ENCODE results near the gene GPX8. TPM values are rescaled to one million over a fixed set of nuclear protein-coding genes. Genes with fewer than 3 reads are reported as not detected.

GPX8 gene
- total RNA-seq, 1 donor from 2014 or later: 9.5 TPM

DNA sequence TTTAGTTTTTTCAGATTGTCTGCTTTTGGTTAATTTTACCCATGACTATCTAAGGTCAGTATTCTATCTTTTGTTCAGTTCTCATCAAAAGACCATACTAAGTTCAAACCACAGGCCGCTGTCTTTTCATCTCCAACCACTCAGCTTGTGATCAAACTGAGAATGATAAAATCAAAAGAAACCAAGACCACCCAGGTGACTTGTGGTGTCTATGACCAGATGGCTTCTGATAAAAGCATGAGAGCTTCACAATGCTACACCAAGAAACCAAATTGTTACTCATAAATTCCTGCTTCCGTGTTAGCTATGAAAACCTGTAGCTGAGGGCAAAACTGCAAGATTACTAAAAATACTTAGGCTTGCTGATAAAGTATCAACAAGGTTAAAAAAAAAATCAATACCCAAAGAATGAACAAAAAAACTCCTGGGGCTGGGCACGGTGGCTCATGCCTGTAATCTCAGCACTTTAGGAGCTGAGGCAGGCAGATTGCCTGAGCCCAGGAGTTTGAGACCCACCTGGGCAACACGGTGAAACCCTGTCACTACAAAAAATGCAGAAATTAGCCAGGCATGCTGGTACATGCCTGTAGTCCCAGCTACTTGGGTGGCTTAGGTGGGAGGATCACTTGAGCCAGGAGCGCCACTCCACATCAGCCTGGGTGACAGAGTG, 25.8 kb upstream of the GPX8 start:
- TF ChIP-seq CTCF (IDR thresholded peaks at IDR 0.05): no peak
- intact Hi-C loops (cut with DNase I): no loop called here
- Histone ChIP-seq H3K36me3 (no peaks in the 10 kb centered on the region), H3K4me3 (no peak overlapping the region), H3K27me3 (peaks cover 4% of the 10 kb centered on the region), H3K4me1 (no peaks in the 10 kb centered on the region), H3K27ac (no peak overlapping the region), H3K9me3 (no peaks in the 10 kb centered on the region)
- DNase-seq: no peak
- ATAC-seq: no peak

DNA sequence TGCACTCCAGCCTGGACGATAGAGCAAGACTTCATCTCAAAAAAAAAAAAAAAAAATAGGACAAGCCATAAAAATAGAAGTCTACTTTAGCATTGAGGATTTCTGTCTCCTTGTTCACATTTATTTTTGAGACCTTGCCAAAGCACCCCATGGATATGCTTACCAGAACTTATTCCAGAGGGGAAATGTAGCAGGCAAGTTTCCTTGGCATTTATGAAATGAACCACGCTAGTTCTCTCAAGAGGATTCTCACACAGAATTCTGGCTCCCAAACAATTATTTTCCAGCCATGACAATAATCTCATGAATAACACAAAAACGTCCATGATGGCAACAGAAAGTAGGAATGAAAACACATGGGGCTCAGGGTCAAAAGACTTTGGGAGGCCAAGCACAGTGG, 23.4 kb upstream of the GPX8 start:
- H3K4me3 ChIP-seq: no peak overlapping the region
- H3K4me1 ChIP-seq: no peaks in the 10 kb centered on the region
- no peak overlapping the region for H3K27ac ChIP-seq
- no peaks in the 10 kb centered on the region for H3K9me3 ChIP-seq
- no peak for DNase-seq
- no peak for ATAC-seq
- H3K27me3 ChIP-seq: peaks cover 4% of the 10 kb centered on the region
- intact Hi-C loops (cut with DNase I): no loop called here
- H3K36me3 ChIP-seq: no peaks in the 10 kb centered on the region
- TF ChIP-seq CTCF (IDR thresholded peaks at IDR 0.05): no peak

DNA sequence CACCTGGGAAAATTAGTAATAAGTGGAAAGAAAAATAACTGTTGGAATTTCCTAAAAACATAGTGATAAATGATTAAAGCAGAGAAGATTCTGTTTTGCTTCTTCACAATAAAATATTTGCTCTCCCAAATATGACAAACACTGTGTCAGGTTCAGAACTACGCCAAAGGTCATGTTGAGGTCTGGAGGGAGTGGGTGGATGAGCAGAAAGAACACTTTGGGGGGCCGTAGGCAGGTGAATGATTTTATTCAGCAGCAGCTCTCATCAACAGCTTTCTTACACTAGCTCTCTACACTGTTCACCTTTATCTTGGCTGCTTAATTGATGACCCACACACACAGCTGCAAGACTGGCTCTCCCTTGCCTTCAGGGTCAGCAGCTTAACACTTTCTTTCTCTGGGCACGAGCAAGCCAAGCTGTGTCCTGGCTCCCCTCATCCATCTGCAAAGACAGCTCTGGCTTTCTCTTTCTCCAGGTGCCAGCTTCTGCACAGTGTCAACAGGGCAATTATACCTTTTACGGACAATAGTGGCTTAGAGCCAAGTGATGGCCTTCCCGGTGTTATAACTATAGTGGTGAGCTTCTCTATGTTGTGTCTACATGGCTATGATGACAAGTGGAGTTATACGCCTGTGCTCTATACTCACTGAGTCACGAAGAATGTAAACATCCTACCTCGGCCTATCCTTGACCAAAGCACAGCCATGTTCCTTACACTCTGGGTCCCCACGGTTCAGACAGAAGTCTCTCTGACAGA, 18.9 kb upstream of the GPX8 start:
- Histone ChIP-seq H3K27ac (no peak overlapping the region), H3K36me3 (no peaks in the 10 kb centered on the region), H3K4me1 (no peaks in the 10 kb centered on the region), H3K27me3 (peaks cover 3% of the 10 kb centered on the region), H3K9me3 (no peaks in the 10 kb centered on the region), H3K4me3 (no peak overlapping the region)
- ATAC-seq (no peak), DNase-seq (no peak)
- no peak for TF ChIP-seq CTCF (IDR thresholded peaks at IDR 0.05)
- intact Hi-C loops (cut with DNase I): loop anchor here (10.0 kb wide), 1 partner anchor 236 kb away; no protein-coding TSS in a partner anchor

- H3K27ac ChIP-seq: no peak overlapping the region
- intact Hi-C loops (cut with DNase I): loop anchor here (10.0 kb wide), 1 partner anchor 237 kb away; no protein-coding TSS in a partner anchor
- TF ChIP-seq CTCF (IDR thresholded peaks at IDR 0.05): no peak
- no peak overlapping the region for H3K4me3 ChIP-seq
- no peaks in the 10 kb centered on the region for H3K9me3 ChIP-seq
- ATAC-seq: no peak
- no peaks in the 10 kb centered on the region for H3K4me1 ChIP-seq
- no peak for DNase-seq
- peaks cover 5% of the 10 kb centered on the region for H3K27me3 ChIP-seq
- H3K36me3 ChIP-seq: no peaks in the 10 kb centered on the region
Observed at GRCh38 chr5:55141945-55142690, 17.9 kb upstream of the GPX8 start.

GRCh38 chr5:55143624-55144023, 16.3 kb upstream of the GPX8 start:
- intact Hi-C loops (cut with DNase I): loop anchor here (10.0 kb wide), 1 partner anchor 239 kb away; no protein-coding TSS in a partner anchor
- no peak overlapping the region for H3K27ac ChIP-seq
- TF ChIP-seq CTCF (IDR thresholded peaks at IDR 0.05): no peak

More at GRCh38 chr5:55143624-55144023, 16.3 kb upstream of the GPX8 start:
- no peak for DNase-seq
- Histone ChIP-seq H3K9me3 (no peaks in the 10 kb centered on the region), H3K4me3 (no peak overlapping the region), H3K27me3 (peaks cover 5% of the 10 kb centered on the region), H3K4me1 (no peaks in the 10 kb centered on the region), H3K36me3 (no peaks in the 10 kb centered on the region)
- no peak for ATAC-seq
